ENCODE results near the gene ODF2L.

DNA sequence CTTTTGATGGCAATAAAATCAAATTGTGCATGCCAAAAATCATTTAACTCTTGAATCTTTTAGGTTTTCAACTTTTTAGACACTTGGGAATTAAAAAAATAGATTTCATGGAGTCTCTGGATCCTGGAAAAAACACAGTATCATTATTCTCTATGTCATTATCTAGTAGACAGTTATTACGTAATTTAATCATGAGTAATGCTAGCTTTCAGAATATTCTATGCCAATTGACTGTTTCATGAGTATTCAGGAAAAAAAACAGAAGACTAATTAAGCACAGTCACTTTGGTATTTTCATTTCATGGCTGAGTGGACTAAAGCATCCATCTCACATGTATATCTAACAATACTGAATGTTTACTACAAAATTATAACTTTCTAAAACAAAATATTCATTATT is 44.0 kb downstream of the ODF2L start:
- TF ChIP-seq, protein P1, sequence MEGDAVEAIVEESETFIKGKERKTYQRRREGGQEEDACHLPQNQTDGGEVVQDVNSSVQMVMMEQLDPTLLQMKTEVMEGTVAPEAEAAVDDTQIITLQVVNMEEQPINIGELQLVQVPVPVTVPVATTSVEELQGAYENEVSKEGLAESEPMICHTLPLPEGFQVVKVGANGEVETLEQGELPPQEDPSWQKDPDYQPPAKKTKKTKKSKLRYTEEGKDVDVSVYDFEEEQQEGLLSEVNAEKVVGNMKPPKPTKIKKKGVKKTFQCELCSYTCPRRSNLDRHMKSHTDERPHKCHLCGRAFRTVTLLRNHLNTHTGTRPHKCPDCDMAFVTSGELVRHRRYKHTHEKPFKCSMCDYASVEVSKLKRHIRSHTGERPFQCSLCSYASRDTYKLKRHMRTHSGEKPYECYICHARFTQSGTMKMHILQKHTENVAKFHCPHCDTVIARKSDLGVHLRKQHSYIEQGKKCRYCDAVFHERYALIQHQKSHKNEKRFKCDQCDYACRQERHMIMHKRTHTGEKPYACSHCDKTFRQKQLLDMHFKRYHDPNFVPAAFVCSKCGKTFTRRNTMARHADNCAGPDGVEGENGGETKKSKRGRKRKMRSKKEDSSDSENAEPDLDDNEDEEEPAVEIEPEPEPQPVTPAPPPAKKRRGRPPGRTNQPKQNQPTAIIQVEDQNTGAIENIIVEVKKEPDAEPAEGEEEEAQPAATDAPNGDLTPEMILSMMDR (IDR thresholded peaks at IDR 0.05) = no peak
- no peak for TF ChIP-seq POLR2A (IDR thresholded peaks at IDR 0.05)

Data from lower leg skin (tissue), 3 donors.